GM12864 (cell line): ENCODE measurements around the gene SLC13A5.

ENCODE experiments used
- DNase-seq: peaks from one replicate; pipeline ENCODE4 v3.0.0-alpha.2; 2011; ENCODE audit warnings: low read depth
- H3K4me3 ChIP-seq: 2 replicates; pipeline ENCODE4 v1.5.1; 2011; ENCODE audit warnings: mild to moderate bottlenecking, low read depth, low read length, control low read depth
- TF ChIP-seq, protein P1 (sequence below): IDR thresholded peaks from 2 replicates; pipeline ENCODE4 v1.5.1; 2011; ENCODE audit warnings: low read depth, mild to moderate bottlenecking, moderate library complexity, low read length, control low read depth, inconsistent platforms; ENCODE audit errors: missing control alignments

SLC13A5 gene

DNA sequence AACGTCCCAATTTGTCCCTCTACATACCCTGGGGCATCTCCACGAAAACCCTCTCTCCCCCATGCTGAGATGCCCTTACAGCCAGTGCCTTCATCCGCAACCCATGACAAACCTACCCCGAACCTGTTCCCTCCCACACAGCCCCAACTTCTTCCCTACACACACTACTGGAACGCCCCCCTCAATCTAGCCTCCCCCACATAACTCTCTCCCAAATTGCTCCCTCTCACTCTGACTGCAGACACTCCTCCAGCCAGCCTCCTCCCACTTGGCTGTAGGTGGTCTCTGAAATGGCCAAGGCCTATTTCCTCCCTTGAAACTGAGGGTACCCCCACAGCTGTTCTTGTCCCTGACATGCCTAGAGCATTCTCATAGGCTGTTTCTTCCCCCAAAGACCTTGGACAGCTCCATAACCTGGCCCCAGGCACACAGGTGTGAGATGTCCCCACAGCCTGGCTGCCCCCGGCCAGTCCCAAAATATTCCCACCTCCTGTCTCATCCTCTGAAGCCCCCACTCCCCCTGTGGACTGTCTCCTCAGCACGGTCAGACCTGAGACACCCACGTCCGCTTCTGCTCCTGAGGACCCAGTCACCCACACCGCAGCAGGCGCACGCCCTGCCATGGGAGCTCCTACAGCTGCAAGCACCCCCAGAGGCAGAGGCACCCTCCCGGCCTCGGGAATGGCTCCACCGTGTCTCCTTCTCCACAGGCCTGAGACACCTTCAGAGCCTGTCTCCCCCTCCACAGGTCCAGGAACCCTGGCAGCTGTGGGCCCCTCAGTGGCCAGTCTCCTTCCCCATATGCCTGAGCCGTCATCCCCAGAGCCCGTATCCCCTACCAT is 76.3 kb downstream of the SLC13A5 start:
- no peak for DNase-seq
- H3K4me3 ChIP-seq: no peak overlapping the region
- TF ChIP-seq, protein P1, sequence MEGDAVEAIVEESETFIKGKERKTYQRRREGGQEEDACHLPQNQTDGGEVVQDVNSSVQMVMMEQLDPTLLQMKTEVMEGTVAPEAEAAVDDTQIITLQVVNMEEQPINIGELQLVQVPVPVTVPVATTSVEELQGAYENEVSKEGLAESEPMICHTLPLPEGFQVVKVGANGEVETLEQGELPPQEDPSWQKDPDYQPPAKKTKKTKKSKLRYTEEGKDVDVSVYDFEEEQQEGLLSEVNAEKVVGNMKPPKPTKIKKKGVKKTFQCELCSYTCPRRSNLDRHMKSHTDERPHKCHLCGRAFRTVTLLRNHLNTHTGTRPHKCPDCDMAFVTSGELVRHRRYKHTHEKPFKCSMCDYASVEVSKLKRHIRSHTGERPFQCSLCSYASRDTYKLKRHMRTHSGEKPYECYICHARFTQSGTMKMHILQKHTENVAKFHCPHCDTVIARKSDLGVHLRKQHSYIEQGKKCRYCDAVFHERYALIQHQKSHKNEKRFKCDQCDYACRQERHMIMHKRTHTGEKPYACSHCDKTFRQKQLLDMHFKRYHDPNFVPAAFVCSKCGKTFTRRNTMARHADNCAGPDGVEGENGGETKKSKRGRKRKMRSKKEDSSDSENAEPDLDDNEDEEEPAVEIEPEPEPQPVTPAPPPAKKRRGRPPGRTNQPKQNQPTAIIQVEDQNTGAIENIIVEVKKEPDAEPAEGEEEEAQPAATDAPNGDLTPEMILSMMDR: no peak

DNA sequence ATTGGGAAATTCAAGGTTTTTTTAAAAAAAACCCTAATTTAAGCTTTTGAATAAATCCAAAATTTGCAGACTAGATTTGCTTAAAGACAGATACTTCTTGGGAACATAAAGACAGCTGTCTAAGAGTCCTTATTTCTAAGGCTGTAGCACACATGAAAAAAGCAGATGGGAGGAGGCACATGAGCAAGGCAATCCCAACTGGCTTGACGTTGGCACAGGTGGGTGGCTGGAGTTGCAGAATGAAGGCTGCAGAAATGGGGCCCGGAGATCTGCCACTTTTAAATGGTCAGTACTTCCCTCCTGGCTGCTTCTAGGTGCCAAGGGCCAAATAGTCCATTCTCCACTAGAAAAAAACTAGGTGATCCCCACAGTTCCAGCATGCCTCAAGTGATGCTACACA is 77.1 kb downstream of the SLC13A5 start:
- H3K4me3 ChIP-seq: no peak overlapping the region
- no peak for DNase-seq
- TF ChIP-seq, protein P1: no peak
